K562 (cell line): ENCODE results near the gene TNFSF4. TPM values are rescaled to one million over a fixed set of nuclear protein-coding genes. Genes with fewer than 3 reads are reported as not detected.
A peak's percentile ranks its signal among the peaks of the same experiment; 100 is the strongest.

Source experiments
- ATAC-seq: fragments of 200-7000 bp; cut with Tn5 transposase; 3 replicates; pipeline ENCODE4 v1.9.1; 2020; ENCODE audit warnings: moderate library complexity
- BruUV-seq: library from RNA; stranded (reverse); fragments of 400-500 nt; replicated peaks from 2 replicates; lab custom pipeline; 2021; lab: Mats Ljungman, UMichigan
- CTCF ChIA-PET: fragments of 300-600 bp; formaldehyde crosslinking; extraction: SDS; loops from one replicate; lab custom pipeline; 2021; ENCODE audit warnings: low intra/inter-chr PET ratio; lab: Yijun Ruan, JAX
- POLR2A ChIA-PET: fragments of 300-600, 350-650 bp; sonication (Branson Sonifier 250); formaldehyde crosslinking; extraction: SDS; loops from one replicate; lab custom pipeline; 2021; ENCODE audit warnings: antibody characterized with exemption, inconsistent platforms; lab: Yijun Ruan, JAX
- DNase-seq, 4 experiments: peaks; one replicate each; pipeline versions ENCODE4 v3.0.0 to v3.0.0-alpha.2; 2011 to 2018; ENCODE audit warnings: low spot score in 3 of 4, mixed read lengths in 3 of 4; ENCODE audit errors: extremely low read depth in 1 of 4
- FAIRE-seq: peaks from 2 replicates; lab custom pipeline; 2011; peaks lifted over from hg19 to GRCh38; lab: Jason Lieb, UNC
- H2AFZ ChIP-seq: 2 replicates; pipeline ENCODE4 v1.6.0; 2011; ENCODE audit warnings: low read depth, low read length, control low read depth, inconsistent platforms
- H3K27ac ChIP-seq: fragments of 200-600 bp; 3 replicates; pipeline ENCODE4 v1.8.0; 2011; ENCODE audit warnings: low read depth, mild to moderate bottlenecking, control low read depth, inconsistent platforms, low read length, moderate library complexity, mixed read lengths; ENCODE audit errors: extremely low read depth
- H3K27me3 ChIP-seq, 2 experiments: fragments of 300-600 bp in 1 of 2; 2 replicates in 1 of 2; 3 replicates in 1 of 2; pipeline versions ENCODE4 v1.6.0 to v1.8.0; 2011; ENCODE audit warnings: inconsistent platforms in 2 of 2, low read length in 2 of 2, mild to moderate bottlenecking in 1 of 2, mixed read lengths in 1 of 2, moderate library complexity in 1 of 2; ENCODE audit not compliant: control insufficient read depth in 2 of 2, insufficient read depth in 2 of 2
- H3K36me3 ChIP-seq: fragments of 300-600 bp; 3 replicates; pipeline ENCODE4 v1.8.0; 2011; ENCODE audit warnings: mild to moderate bottlenecking, low read length, inconsistent platforms; ENCODE audit not compliant: control insufficient read depth, insufficient read depth
- H3K4me1 ChIP-seq, 2 experiments: fragments of 200-600 bp in 1 of 2; replicated peaks in 1 of 2; 2 replicates in 1 of 2; 3 replicates in 1 of 2; pipeline versions ENCODE4 v1.5.1 to v1.8.0; 2011; ENCODE audit warnings: inconsistent platforms in 2 of 2, low read length in 2 of 2, mild to moderate bottlenecking in 1 of 2, mixed read lengths in 1 of 2, moderate library complexity in 1 of 2; ENCODE audit not compliant: control insufficient read depth in 2 of 2, insufficient read depth in 2 of 2
- H3K4me2 ChIP-seq: 2 replicates; pipeline ENCODE4 v1.6.1; 2011; ENCODE audit warnings: low read length, control low read depth, inconsistent platforms, mixed read lengths; ENCODE audit not compliant: insufficient read depth
- H3K4me3 ChIP-seq: fragments of 200-600 bp; sonication (generic), shearing (Covaris generic); 2 replicates; pipeline ENCODE4 v1.5.1; 2016; ENCODE audit warnings: control low read depth, inconsistent platforms
- H3K79me2 ChIP-seq: fragments of 200-600 bp; 3 replicates; pipeline ENCODE4 v1.8.0; 2011; ENCODE audit warnings: low read length, inconsistent platforms; ENCODE audit not compliant: control insufficient read depth, insufficient read depth
- H3K9ac ChIP-seq, 2 experiments: 2 replicates each; pipeline versions ENCODE4 v1.6.0 to v1.6.1; 2011; ENCODE audit warnings: low read depth in 2 of 2, low read length in 2 of 2, control low read depth in 1 of 2, inconsistent platforms in 1 of 2, mild to moderate bottlenecking in 1 of 2, mixed read lengths in 1 of 2; ENCODE audit not compliant: insufficient read depth in 1 of 2
- H3K9me1 ChIP-seq: one replicate; pipeline ENCODE4 v1.6.0; 2011; ENCODE audit warnings: inconsistent platforms, mild to moderate bottlenecking, low read length, moderate library complexity; ENCODE audit not compliant: control insufficient read depth, insufficient read depth
- H3K9me3 ChIP-seq: replicated peaks from 2 replicates; pipeline ENCODE4 v1.5.1; 2011; ENCODE audit warnings: low read depth, low read length, inconsistent platforms; ENCODE audit not compliant: control insufficient read depth, insufficient read depth
- H4K20me1 ChIP-seq: replicated peaks from 2 replicates; pipeline ENCODE4 v1.6.1; 2011; ENCODE audit warnings: low read length, inconsistent platforms, mixed read lengths; ENCODE audit not compliant: control insufficient read depth, insufficient read depth
- MAX ChIP-seq: sonication (generic); formaldehyde crosslinking; IDR thresholded peaks from 2 replicates; pipeline ENCODE4 v1.9.0; 2022; ENCODE audit warnings: mild to moderate bottlenecking, missing genetic modification reagents
- ZNF316 ChIP-seq: fragments of 450-650 bp; IDR thresholded peaks from 2 replicates; pipeline ENCODE4 v1.6.1; 2016
- ZNF398 ChIP-seq: fragments of 250-450 bp; sonication (Bioruptor Pico); IDR thresholded peaks from 2 replicates; pipeline ENCODE4 v1.8.0; 2021; ENCODE audit warnings: moderate library complexity, mild to moderate bottlenecking, inconsistent platforms
- ZNF583 ChIP-seq: fragments of 250-450 bp; sonication (Bioruptor Pico); IDR thresholded peaks from 2 replicates; pipeline ENCODE4 v1.4.0; 2020
- WGBS: fragments of 100-300 bp; shearing (Covaris generic); methylation state at CpG from one replicate; pipeline ENCODE4 v1.1.6; 2016; ENCODE audit warnings: low coverage, mixed read lengths; ENCODE audit not compliant: insufficient coverage; ENCODE audit errors: missing lambda C conversion rate; 5-methylcytosine and 5-hydroxymethylcytosine counted together
- in situ Hi-C: fragments of 300-500 bp; cut with MboI; formaldehyde crosslinking; loops from 4 replicates; pipeline ENCODE4 v1.15.0; 2018; ENCODE audit warnings: inconsistent platforms, mixed read lengths
- intact Hi-C: fragments of 100-400 bp; cut with micrococcal nuclease; formaldehyde crosslinking; loops from 2 replicates; pipeline ENCODE4 v1.14.2; 2022
- polyA plus RNA-seq, 8 experiments: library from polyadenylated mRNA; depleted of rRNA in 4 of 8; stranded (reverse) in 5 of 8; unstranded in 3 of 8; fragments of >200 nt; fragmentation: Nextera tagmentation in 2 of 8; fragmentation: Illumina TruSeq in 1 of 8; extraction: Ambion mirVana in 2 of 8; extraction: Trizol in 1 of 8; gene quantifications; 2 replicates each; pipeline versions ENCODE4 v1.2.1 to v1.2.3, GENCODE V29; 2011 to 2014; ENCODE audit warnings: inconsistent platforms in 1 of 8, missing spikeins in 1 of 8
- total RNA-seq, 7 experiments: library from RNA; depleted of rRNA in 6 of 7; stranded (reverse); fragments of >200 nt in 6 of 7; fragmentation: Illumina TruSeq in 2 of 7; extraction: Trizol in 2 of 7; gene quantifications; 2 replicates each; pipeline versions ENCODE4 v1.2.1 to v1.2.3, GENCODE V29; 2011 to 2021; ENCODE audit warnings: low replicate concordance in 1 of 7

TNFSF4 gene
- total and polyA plus RNA-seq, 9 of the 15 experiments (the other 6 are each of a cell fraction or from before 2014, with no cell fraction given): 0.08 to 0.23 (median 0.15) TPM; not detected in 1

- Histone ChIP-seq H3K4me3 (no peak overlapping the region), H3K9me1 (no peaks in the 10 kb centered on the region), H4K20me1 (no peaks in the 10 kb centered on the region), H3K9ac (no peak overlapping the region), H2AFZ (no peak overlapping the region), H3K27me3 (no peaks in the 10 kb centered on the region), H3K36me3 (no peaks in the 10 kb centered on the region), H3K9me3 (no peaks in the 10 kb centered on the region), H3K27ac (no peak overlapping the region), H3K4me1 (no peaks in the 10 kb centered on the region), H3K4me2 (no peak overlapping the region)
- intact Hi-C loops: no loop called here
- BruUV-seq: no TSS peak
- no peak for FAIRE-seq
- ATAC-seq: no peak
- ChIA-PET CTCF (no interaction called here), POLR2A (no interaction called here)
- DNase-seq: no peak
- in situ Hi-C loops: no loop called here
- WGBS: 3% methylated on average over 3 of the region's 3 CpGs
- peak; percentile 20; the same call in 1 of the 2 replicates for TF ChIP-seq ZNF316
- TF ChIP-seq ZNF398 (CRISPR knock-in tag): no peak
- no peak for TF ChIP-seq MAX
- TF ChIP-seq ZNF583: no peak
- TF ChIP-seq, all 486 proteins: peak for 1
- no peaks in the 10 kb centered on the region for H3K79me2 ChIP-seq
These were observed 45.5 kb downstream of the TNFSF4 start for GRCh38 chr1:173161510-173162221.
